ENCODE data around the gene SETD5.
A peak's percentile ranks its signal among the peaks of the same experiment; 100 is the strongest.

The SETD5 gene

GRCh38 chr3:9416139-9416780, 18.8 kb downstream of the SETD5 start:
- DNase-seq (ENCODE audit: low read depth) = no peak
- H3K4me3 ChIP-seq (replicated peaks; ENCODE audit: low read depth, low read length) = no peak overlapping the region
- no peak for TF ChIP-seq CTCF (IDR thresholded peaks at IDR 0.05; ENCODE audit: low read length, missing control alignments)

GRCh38 chr3:9420850-9421549, 23.6 kb downstream of the SETD5 start:
- H3K4me3 ChIP-seq (replicated peaks; ENCODE audit: low read depth, low read length) = no peak overlapping the region
- DNase-seq (ENCODE audit: low read depth) = peak; percentile 41
- TF ChIP-seq CTCF (IDR thresholded peaks at IDR 0.05; ENCODE audit: low read length, missing control alignments) = no peak

GRCh38 chr3:9422712-9423424, 25.5 kb downstream of the SETD5 start:
- DNase-seq (ENCODE audit: low read depth) = peak; percentile 99
- H3K4me3 ChIP-seq (replicated peaks; ENCODE audit: low read depth, low read length) = no peak overlapping the region

GRCh38 chr3:9428411-9428810, 31.0 kb downstream of the SETD5 start:
- H3K4me3 ChIP-seq (replicated peaks; ENCODE audit: low read depth, low read length) = no peak overlapping the region
- DNase-seq (ENCODE audit: low read depth) = no peak
- no peak for TF ChIP-seq CTCF (IDR thresholded peaks at IDR 0.05; ENCODE audit: low read length, missing control alignments)

More at GRCh38 chr3:9422712-9423424, 25.5 kb downstream of the SETD5 start:
- TF ChIP-seq CTCF (IDR thresholded peaks at IDR 0.05; ENCODE audit: low read length, missing control alignments) = peak; percentile 68

- no peak overlapping the region for H3K4me3 ChIP-seq (replicated peaks; ENCODE audit: low read depth, low read length)
- TF ChIP-seq CTCF (IDR thresholded peaks at IDR 0.05; ENCODE audit: low read length, missing control alignments) = no peak
These were observed 33.3 kb downstream of the SETD5 start for GRCh38 chr3:9430733-9431132.

GRCh38 chr3:9433627-9434521, 36.5 kb downstream of the SETD5 start:
- TF ChIP-seq CTCF (IDR thresholded peaks at IDR 0.05; ENCODE audit: low read length, missing control alignments) = no peak

More at GRCh38 chr3:9430733-9431132, 33.3 kb downstream of the SETD5 start:
- DNase-seq (ENCODE audit: low read depth) = no peak

More at GRCh38 chr3:9433627-9434521, 36.5 kb downstream of the SETD5 start:
- DNase-seq (ENCODE audit: low read depth) = no peak
- no peak overlapping the region for H3K4me3 ChIP-seq (replicated peaks; ENCODE audit: low read depth, low read length)

All from fibroblast of pulmonary artery (primary cell).